Testis (tissue), 2 donors: ENCODE data around the gene USP48.

Experiments
- POLR2A ChIP-seq: fragments of 450-650 bp; IDR thresholded peaks from one replicate; pipeline ENCODE4 v1.6.1; 2017; ENCODE audit warnings: antibody characterized with exemption, mild to moderate bottlenecking, moderate library complexity
- TF ChIP-seq, protein P1 (sequence below), 3 experiments: fragments of 450-650 bp in 2 of 3; fragments of 200-600 bp in 1 of 3; sonication (generic) in 1 of 3; IDR thresholded peaks; one replicate each; pipeline ENCODE4 v1.5.1; 2016 to 2019; ENCODE audit warnings: antibody characterized with exemption in 3 of 3, mild to moderate bottlenecking in 2 of 3, moderate library complexity in 1 of 3

DNA sequence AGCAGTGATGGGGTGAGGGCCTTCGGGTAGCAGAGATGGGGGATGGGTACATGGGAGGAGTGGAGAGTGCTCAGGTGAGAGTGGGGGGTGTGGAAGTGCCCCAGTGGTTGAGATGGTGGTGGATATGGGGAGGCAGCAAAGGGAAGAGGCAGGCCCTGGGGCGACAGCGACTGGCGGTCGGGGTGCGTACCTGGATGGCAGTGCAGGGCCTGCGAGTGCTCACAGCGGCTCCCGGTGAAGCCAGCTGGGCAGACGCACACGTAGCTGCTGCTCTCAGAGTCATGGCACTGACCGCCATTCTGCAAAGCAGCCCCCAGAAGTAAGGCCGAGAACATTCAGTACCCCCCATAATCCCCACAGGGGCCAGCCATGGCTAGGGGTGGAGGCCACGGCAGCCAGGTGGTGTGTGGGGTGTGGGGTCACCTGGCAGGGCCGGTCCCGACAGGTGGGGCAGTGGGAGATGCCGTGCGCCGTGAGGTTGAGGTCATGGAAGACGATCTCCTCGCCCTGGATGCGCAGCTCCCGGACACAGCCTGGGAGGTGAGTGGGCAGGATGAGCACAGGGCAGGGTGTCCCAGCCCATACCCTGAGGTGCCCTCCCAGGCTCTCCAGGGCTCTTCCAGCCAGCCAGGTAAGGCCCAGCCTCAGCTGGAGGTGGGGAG lies 48.0 kb upstream of the USP48 start:
- TF ChIP-seq, protein P1, sequence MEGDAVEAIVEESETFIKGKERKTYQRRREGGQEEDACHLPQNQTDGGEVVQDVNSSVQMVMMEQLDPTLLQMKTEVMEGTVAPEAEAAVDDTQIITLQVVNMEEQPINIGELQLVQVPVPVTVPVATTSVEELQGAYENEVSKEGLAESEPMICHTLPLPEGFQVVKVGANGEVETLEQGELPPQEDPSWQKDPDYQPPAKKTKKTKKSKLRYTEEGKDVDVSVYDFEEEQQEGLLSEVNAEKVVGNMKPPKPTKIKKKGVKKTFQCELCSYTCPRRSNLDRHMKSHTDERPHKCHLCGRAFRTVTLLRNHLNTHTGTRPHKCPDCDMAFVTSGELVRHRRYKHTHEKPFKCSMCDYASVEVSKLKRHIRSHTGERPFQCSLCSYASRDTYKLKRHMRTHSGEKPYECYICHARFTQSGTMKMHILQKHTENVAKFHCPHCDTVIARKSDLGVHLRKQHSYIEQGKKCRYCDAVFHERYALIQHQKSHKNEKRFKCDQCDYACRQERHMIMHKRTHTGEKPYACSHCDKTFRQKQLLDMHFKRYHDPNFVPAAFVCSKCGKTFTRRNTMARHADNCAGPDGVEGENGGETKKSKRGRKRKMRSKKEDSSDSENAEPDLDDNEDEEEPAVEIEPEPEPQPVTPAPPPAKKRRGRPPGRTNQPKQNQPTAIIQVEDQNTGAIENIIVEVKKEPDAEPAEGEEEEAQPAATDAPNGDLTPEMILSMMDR (IDR thresholded peaks at IDR 0.05): no peak
- no peak for TF ChIP-seq POLR2A
